ENCODE measurements around the gene MOSPD3.

The MOSPD3 gene

DNA sequence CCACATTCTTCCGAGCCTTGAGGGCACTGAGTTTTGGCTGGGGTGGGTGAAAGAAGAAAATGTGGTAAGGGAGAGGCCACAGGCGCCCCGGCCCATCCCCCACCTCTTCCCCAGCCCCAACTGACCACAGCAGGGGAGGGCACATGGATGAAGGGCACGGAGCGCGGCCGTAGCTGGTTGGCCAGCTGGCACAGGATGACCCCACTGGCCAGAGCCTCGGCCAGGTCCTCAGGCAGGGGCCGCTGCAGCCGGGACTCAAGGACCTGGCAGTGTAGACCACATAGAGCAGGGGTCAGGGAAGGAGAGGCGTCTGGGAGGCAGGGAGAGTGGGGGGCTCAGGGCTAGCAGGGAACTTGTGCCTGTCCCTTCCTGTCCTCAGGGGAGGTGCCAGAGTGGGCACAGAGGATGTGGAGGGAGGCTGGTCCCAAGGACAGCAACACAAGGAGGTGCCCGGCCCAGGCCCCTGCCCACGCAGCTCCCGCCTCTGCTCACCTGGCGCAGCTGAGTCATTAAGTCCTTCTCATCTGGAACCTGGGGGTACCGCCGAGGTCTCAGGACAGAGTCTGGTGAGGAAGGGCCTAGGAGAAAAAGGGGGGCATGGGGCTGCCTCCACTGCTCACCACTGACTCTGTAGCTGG lies 36.5 kb upstream of the MOSPD3 start:
- DNase-seq = no peak

DNA sequence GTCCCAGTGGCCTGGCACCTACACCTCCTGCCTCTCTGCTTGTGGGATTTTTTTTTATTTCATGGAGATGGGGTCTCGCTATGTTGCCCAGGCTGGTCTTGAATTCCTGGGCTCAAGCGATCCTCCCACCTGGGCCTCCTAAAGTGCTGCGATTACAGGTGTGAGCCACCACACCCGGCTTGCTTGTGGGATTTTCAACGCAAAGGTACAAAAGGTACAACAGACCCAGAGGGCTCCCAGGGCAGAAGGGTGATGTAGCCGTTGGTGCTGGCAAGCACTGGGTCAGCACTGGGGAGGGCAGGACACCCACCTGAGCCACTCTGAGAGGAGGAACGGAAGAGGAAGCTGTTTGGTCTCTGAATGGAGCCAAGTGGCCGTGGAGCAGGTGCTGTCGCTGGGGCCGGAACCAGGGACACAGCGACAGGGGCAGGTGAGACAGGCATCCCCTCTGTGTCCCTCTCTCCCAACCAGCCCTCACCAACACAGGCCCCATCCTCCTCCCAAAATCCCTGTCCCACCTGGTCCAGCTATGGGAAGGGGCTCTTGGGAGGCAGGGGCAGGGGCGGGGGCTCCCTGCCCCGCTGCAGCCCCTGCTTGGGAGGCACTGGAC lies 35.9 kb upstream of the MOSPD3 start:
- DNase-seq = no peak

DNA sequence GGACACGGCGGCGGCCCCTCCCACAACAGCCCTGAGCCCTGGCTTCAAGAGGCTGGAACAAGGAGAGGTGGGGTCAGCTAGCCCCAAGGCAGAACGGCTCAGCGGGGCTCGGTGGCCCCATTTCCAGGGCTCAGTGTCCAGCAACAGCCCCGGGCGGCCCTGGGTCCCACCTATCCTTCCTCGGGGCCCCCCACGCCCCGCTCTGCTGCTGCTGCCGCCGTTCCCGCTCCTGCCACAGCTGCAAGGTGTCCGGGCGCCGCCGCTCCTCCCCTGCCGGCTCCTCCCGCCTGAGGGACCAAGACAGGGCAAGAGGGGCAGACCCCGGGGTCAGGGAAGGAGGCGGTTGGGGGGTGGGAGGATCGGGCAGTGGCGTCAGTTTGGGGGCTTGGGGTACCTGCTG lies 35.2 kb upstream of the MOSPD3 start:
- DNase-seq = no peak

DNA sequence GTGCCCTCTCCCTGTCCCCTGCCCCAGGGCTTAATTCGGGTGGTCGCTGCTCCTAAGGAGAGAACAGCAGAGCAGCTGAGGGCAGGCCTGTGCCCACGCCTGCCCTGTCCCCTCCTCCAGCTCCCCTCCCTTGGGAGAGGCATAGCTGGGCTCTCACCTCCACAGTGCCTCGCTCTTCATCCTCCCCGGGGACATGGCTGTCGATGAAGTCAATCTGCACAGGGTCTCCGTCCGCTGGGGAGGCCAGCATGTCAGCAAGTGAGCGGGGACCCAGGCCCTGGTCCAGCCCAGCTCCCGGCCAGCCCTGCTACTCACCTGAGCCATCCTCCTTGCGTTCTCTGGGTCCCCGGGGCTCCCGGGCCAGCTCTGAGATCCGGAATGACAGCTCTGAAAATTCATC lies 34.8 kb upstream of the MOSPD3 start:
- DNase-seq = no peak

- no peak for DNase-seq
Measured at GRCh38 chr7:100578246-100579183, 33.8 kb upstream of the MOSPD3 start.

- DNase-seq = no peak
Measured at GRCh38 chr7:100580466-100581283, 31.7 kb upstream of the MOSPD3 start.

- no peak for DNase-seq
Measured at GRCh38 chr7:100582041-100582579, 30.2 kb upstream of the MOSPD3 start.

DNA sequence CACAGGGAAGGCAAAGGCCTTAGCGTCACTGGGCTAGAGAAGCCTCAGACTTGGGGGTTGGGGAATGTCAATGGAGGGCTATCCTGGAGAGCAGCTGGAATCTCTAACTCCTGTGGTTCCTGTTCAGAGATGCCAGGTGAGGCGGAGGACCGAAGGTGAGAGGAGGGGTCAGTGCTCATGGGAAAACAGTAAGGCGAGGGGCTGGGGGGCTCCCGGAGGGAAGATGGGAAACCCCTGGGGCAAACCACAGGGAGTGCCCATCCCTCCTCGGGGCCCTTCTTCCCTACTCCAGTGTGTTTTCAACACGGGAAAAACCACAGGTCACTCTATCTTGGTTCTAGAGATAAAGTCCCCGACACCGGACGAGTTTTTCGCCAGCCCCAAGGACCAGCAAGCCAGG lies 29.7 kb upstream of the MOSPD3 start:
- DNase-seq = no peak

GRCh38 chr7:100583132-100584053 lies 28.9 kb upstream of the MOSPD3 start:
- no peak for DNase-seq

DNA sequence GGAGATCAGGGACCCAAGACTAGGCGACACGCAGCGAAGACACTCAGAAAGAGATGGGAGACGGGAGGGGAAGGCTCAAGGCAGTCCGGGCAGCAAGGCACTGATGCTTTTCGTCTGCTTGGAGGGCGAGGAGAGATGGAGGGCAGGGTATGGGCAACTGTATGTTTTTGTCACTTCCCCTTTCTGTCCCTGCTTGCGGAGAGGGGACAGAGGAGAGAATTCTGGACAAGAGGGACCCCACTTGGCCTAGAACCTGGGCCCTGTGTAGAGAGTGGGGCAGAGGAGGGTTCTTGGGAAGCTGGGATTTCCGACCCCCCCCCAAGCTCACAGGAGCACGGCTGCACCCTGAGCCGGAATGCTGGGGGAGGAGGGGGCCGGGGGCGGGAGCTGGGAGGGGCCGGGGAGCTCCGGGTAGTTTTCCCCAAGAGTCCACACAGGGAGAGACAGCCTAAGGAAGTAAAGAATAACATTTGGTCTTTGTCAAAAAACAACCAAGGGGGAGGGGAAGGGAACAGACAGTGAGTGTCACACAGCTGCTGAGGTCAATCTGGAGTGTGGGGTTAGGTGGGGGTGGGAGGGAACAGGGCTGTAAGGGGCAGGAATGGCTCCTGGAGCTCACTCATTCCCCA lies 28.2 kb upstream of the MOSPD3 start:
- no peak for DNase-seq

- DNase-seq = no peak
Measured at GRCh38 chr7:100584683-100585510, 27.4 kb upstream of the MOSPD3 start.

DNA sequence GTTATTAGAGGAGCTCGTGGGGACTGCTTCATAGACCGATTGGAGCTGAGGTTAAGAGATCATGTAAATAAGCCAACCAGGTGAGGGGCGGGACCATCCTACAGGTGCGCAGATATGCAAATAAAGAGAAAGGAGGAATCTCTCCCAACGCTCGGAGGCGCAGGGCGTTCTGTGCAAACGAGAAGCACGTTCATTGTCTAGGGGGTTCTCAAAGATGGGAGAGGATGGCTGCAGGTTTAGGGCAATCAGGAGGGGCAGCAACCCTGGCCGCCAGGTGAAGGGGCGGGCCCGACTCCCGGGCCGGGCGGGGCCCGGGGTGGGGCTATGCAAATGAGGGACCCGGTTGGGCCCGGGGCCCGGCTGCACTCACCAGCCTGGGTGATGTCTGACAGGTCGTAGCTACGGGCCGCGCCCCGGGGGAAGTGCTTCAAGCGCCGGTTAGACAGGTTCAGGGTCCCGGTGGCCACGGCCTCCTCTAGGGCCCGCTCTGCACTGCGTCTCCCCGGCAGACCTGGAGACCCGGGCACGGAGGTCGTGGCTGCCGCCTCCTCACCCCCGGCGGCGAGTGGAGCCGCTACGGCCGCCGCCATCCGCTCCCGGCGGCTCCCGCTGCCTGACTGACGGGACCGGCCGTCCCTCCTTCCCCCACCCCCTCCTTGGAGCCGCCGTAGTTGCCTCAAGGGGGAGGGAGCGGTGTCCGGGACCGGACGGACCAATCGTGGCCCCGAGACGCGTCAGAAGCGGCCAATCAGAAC lies 26.7 kb upstream of the MOSPD3 start, which contains the start of gene LRCH4:
Gene LRCH4 (minus strand): TSS at position 619 of the 755 bp plus-strand sequence. CDS start 29 bp downstream, at position 590.
- DNase-seq = no peak

DNA sequence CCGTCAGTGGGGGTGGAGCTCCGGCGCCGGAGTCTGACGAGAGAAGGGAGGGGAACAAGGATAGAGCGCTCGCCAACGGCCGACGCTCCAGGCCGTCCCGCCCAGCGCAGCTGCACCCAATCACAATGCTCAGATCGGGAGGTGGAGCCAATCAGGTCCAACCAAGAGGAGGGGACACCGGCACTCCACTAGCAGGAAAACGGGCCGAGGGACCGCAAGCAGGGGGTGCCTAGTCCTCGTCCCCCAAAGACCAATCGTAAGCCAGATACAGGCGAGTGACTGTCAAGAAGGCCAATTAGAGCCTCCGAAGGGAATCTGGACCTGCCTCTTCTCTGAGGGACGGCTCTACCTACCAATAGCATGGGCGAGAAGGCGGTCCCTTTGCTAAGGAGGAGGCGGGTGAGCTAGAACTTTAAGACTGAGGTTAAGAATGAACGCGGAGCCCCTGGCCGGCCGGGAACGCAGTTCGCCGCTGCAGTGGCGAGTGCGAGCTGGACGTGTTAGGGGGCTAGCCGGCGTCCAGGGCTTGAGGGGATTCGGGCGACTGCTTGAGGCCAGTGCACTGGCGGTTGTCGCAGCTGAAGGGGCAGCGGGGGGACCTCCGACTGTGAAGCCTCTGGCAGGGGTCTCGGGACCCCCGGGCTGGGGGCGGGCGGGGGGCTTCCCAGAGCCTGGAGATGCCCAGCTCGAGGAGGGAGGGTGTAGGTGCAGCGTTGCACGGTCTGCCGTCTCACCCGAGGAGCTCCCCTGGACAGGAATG lies 25.9 kb upstream of the MOSPD3 start, which contains the start of gene FBXO24:
Gene FBXO24 (plus strand): TSS at position 63 of the 760 bp plus-strand sequence. CDS start 298 bp downstream, at position 361.
- peak; percentile 99 for DNase-seq

- DNase-seq = no peak
Measured at GRCh38 chr7:100588438-100588837, 23.9 kb upstream of the MOSPD3 start.

GRCh38 chr7:100589341-100589947 lies 22.9 kb upstream of the MOSPD3 start:
- DNase-seq = no peak

- DNase-seq = no peak
Measured at GRCh38 chr7:100590077-100590737, 22.1 kb upstream of the MOSPD3 start.

GRCh38 chr7:100591596-100591995 lies 20.7 kb upstream of the MOSPD3 start:
- no peak for DNase-seq

Data from NCI-H1417 treated with DMSO at 0.1 percent for 48 hours (cell line).